HepG2 (cell line): ENCODE data around the gene CCT8. TPM values are rescaled to one million over a fixed set of nuclear protein-coding genes. Genes with fewer than 3 reads are reported as not detected.
A peak's percentile ranks its signal among the peaks of the same experiment; 100 is the strongest.

Experiments used
- ELF3 ChIP-seq: IDR thresholded peaks from 2 replicates; pipeline ENCODE4 v1.6.1; 2016; ENCODE audit warnings: missing genetic modification reagents, missing compliant biosample characterization
- GFI1 ChIP-seq: sonication (generic); formaldehyde crosslinking; IDR thresholded peaks from 2 replicates; pipeline ENCODE4 v1.5.0; 2020; ENCODE audit warnings: missing genetic modification reagents, mild to moderate bottlenecking, borderline replicate concordance
- JUND ChIP-seq: sonication (generic); formaldehyde crosslinking; IDR thresholded peaks from 2 replicates; pipeline ENCODE4 v1.8.0; 2022; ENCODE audit warnings: mild to moderate bottlenecking, missing genetic modification reagents
- PRPF4 ChIP-seq: fragments of 200-400 bp; formaldehyde crosslinking; IDR thresholded peaks from 2 replicates; pipeline ENCODE4 v1.6.1; 2016; ENCODE audit warnings: low read length, low read depth; ENCODE audit not compliant: poor library complexity, severe bottlenecking
- RCOR2 ChIP-seq: IDR thresholded peaks from 2 replicates; pipeline ENCODE4 v1.6.1; 2016; ENCODE audit warnings: missing biosample characterization, missing genetic modification reagents
- SMAD3 ChIP-seq: sonication (generic); formaldehyde crosslinking; IDR thresholded peaks from 2 replicates; pipeline ENCODE4 v1.4.0; 2020; ENCODE audit warnings: missing genetic modification reagents
- SOX13 ChIP-seq, 3 experiments: fragments of 450-650 bp in 1 of 3; sonication (generic) in 1 of 3; formaldehyde crosslinking in 1 of 3; IDR thresholded peaks in 2 of 3; conservative IDR thresholded peaks in 1 of 3; 2 replicates each; pipeline versions ENCODE4 v1.5.0 to v1.6.1; 2016 to 2020; ENCODE audit warnings: antibody characterized with exemption in 1 of 3, mild to moderate bottlenecking in 1 of 3, missing compliant biosample characterization in 1 of 3, missing genetic modification reagents in 1 of 3, moderate library complexity in 1 of 3
- TCF7 ChIP-seq: sonication (generic); IDR thresholded peaks from 2 replicates; pipeline ENCODE4 v1.6.1; 2016; ENCODE audit warnings: antibody characterized with exemption, low read depth
- ZBTB14 ChIP-seq: sonication (generic); formaldehyde crosslinking; IDR thresholded peaks from 2 replicates; pipeline ENCODE4 v1.4.0; 2020; ENCODE audit warnings: missing genetic modification reagents
- ZFP82 ChIP-seq: sonication (generic); formaldehyde crosslinking; IDR thresholded peaks from 2 replicates; pipeline ENCODE4 v1.5.1; 2020; ENCODE audit warnings: mild to moderate bottlenecking, missing genetic modification reagents, borderline replicate concordance
- ZHX2 ChIP-seq, 2 experiments: sonication (generic) in 1 of 2; formaldehyde crosslinking in 1 of 2; IDR thresholded peaks; 2 replicates each; pipeline versions ENCODE4 v1.6.1 to v1.9.0; 2014 to 2022; ENCODE audit warnings: antibody characterized with exemption in 1 of 2, borderline replicate concordance in 1 of 2, inconsistent platforms in 1 of 2, low read depth in 1 of 2, missing genetic modification reagents in 1 of 2
- ZNF530 ChIP-seq: sonication (generic); formaldehyde crosslinking; IDR thresholded peaks from 2 replicates; pipeline ENCODE4 v1.5.0; 2020; ENCODE audit warnings: low read depth, mild to moderate bottlenecking, missing genetic modification reagents
- ZNF557 ChIP-seq: sonication (generic); formaldehyde crosslinking; IDR thresholded peaks from 2 replicates; pipeline ENCODE4 v1.4.0; 2020; ENCODE audit warnings: missing genetic modification reagents
- ZNF883 ChIP-seq: sonication (generic); formaldehyde crosslinking; IDR thresholded peaks from 2 replicates; pipeline ENCODE4 v1.5.1; 2020; ENCODE audit warnings: mild to moderate bottlenecking, missing genetic modification reagents; ENCODE audit errors: not compliant biosample characterization
- ZSCAN29 ChIP-seq: sonication (generic); formaldehyde crosslinking; conservative IDR thresholded peaks from 2 replicates; pipeline ENCODE4 v1.4.0; 2020; ENCODE audit warnings: mild to moderate bottlenecking, missing genetic modification reagents
- polyA plus RNA-seq, 8 experiments: library from polyadenylated mRNA; depleted of rRNA in 3 of 8; stranded (reverse) in 7 of 8; unstranded in 1 of 8; fragments of >200 nt; fragmentation: Illumina TruSeq in 4 of 8; extraction: Trizol in 4 of 8; gene quantifications; 2 replicates each; pipeline versions ENCODE4 v1.2.1 to v1.2.3, GENCODE V29; 2011 to 2016; ENCODE audit warnings: low read depth in 4 of 8, missing spikeins in 1 of 8, mixed read lengths in 1 of 8; ENCODE audit not compliant: insufficient read depth in 1 of 8
- total RNA-seq, 5 experiments: library from RNA; depleted of rRNA; stranded (reverse); fragments of >200 nt; fragmentation: Illumina TruSeq; extraction: Trizol; gene quantifications; 2 replicates each; pipeline ENCODE4 v1.2.3, GENCODE V29; 2016; ENCODE audit warnings: low read depth in 1 of 5
- TF ChIP-seq, protein P1 (sequence below): sonication (generic); formaldehyde crosslinking; IDR thresholded peaks from 2 replicates; pipeline ENCODE4 v1.9.0; 2021; ENCODE audit warnings: missing genetic modification reagents, mild to moderate bottlenecking, borderline replicate concordance
- TF ChIP-seq, protein P2 (sequence below): conservative IDR thresholded peaks from 2 replicates; pipeline ENCODE4 v1.6.1; 2018; ENCODE audit warnings: missing genetic modification reagents

CCT8 gene
- total and polyA plus RNA-seq, 2 of the 13 experiments (the other 11 are each of a cell fraction or from before 2014, with no cell fraction given): 127 to 325 TPM

DNA sequence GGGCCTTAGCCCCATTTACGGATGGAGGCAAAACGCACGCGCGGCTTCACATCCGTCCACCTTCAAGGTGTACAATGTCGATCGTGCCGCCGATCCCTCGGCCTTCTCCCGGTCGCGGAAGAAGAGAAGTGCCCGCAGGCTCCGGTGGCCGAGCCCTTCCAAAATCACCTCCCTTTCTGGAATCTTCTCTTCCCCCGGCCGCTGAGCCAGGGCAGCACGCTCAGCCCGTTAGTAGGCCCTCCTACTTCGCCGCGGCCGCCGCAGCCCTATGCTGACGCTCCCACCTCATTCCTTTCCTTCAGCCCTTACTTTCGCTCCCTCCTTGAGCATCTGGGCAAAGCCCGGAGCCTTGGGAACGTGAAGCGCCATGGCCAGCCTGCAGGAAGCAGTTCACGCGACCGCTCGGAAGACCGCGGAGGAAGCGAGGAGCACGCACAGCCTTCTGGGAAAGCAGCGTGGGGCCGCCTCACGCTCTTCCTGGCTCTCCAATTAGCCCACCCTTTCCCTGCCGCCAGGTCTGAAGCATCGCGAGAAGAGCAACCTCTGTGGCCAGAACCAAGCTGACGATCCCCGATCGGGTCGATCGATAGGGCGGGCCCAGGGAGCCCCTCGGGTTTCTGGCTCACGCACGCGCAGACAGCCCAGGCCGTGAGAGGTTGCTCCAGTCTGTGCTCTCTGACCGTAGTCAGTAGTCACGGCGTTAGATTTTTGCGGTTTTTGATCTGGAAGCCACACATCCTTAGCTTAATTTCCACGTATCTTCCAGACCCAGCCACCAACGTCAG, at the start of gene CCT8 (continued):
- TF ChIP-seq, protein P1, sequence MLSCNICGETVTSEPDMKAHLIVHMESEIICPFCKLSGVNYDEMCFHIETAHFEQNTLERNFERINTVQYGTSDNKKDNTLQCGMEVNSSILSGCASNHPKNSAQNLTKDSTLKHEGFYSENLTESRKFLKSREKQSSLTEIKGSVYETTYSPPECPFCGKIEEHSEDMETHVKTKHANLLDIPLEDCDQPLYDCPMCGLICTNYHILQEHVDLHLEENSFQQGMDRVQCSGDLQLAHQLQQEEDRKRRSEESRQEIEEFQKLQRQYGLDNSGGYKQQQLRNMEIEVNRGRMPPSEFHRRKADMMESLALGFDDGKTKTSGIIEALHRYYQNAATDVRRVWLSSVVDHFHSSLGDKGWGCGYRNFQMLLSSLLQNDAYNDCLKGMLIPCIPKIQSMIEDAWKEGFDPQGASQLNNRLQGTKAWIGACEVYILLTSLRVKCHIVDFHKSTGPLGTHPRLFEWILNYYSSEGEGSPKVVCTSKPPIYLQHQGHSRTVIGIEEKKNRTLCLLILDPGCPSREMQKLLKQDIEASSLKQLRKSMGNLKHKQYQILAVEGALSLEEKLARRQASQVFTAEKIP (CRISPR knock-in tag): no peak
- no peak for TF ChIP-seq PRPF4
- TF ChIP-seq ELF3 (CRISPR knock-in tag): peak; percentile 76
- TF ChIP-seq SMAD3: peak; percentile 70; the same call in 1 of the 2 replicates
- TF ChIP-seq JUND (CRISPR knock-in tag): no peak
- TF ChIP-seq ZNF883: peak; percentile 93
- TF ChIP-seq GFI1 (CRISPR knock-in tag): no peak; the same call in 1 of the 2 replicates
- no peak for TF ChIP-seq ZNF557 (CRISPR knock-in tag)
- TF ChIP-seq ZNF530 (CRISPR knock-in tag): no peak
- TF ChIP-seq, protein P2, sequence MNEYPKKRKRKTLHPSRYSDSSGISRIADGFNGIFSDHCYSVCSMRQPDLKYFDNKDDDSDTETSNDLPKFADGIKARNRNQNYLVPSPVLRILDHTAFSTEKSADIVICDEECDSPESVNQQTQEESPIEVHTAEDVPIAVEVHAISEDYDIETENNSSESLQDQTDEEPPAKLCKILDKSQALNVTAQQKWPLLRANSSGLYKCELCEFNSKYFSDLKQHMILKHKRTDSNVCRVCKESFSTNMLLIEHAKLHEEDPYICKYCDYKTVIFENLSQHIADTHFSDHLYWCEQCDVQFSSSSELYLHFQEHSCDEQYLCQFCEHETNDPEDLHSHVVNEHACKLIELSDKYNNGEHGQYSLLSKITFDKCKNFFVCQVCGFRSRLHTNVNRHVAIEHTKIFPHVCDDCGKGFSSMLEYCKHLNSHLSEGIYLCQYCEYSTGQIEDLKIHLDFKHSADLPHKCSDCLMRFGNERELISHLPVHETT (CRISPR knock-in tag): peak; percentile 83
- no peak for TF ChIP-seq TCF7
- TF ChIP-seq RCOR2 (CRISPR knock-in tag): no peak
- TF ChIP-seq ZHX2 (IDR thresholded peaks at IDR 0.05; ENCODE audit: low read depth): peak; percentile 44; the same call in 1 of the 2 replicates
- TF ChIP-seq ZHX2 (CRISPR knock-in tag; IDR thresholded peaks at IDR 0.05; ENCODE audit: borderline replicate concordance): no peak
- TF ChIP-seq SOX13 (IDR thresholded peaks at IDR 0.05): no peak; the same call in 1 of the 2 replicates
- TF ChIP-seq SOX13 (CRISPR knock-in tag; conservative IDR thresholded peaks at IDR 0.05 in 1 of 2, IDR thresholded peaks at IDR 0.05 in 1 of 2): peak in 1 of 2 experiments; percentile 46; a peak in 1 of 4 replicates
- no peak for TF ChIP-seq ZFP82 (CRISPR knock-in tag)
- TF ChIP-seq ZSCAN29 (CRISPR knock-in tag): 0 out of 2 replicates have a peak, but pooled peaks have one; percentile 54
- 0 out of 2 replicates have a peak, but pooled peaks have one; percentile 54 for TF ChIP-seq ZBTB14 (CRISPR knock-in tag)
